Stimulated activated CD8-positive, alpha-beta memory T cell treated with anti-CD3 and anti-CD28 coated beads, Interleukin-12 subunit alpha, Interleukin-12 subunit beta, amount 100 ng/mL, for 24 hours (primary cell): ENCODE measurements around the gene TRAPPC12.
"Not testable (repeated sequence)": the region's sequence is repeated elsewhere in the genome, so short reads cannot be mapped to it uniquely, and the experiment has no call there.

Experiments
- DNase-seq: peaks from one replicate; pipeline ENCODE4 v3.0.0-alpha.2; 2020; ENCODE audit errors: extremely low read depth

The TRAPPC12 gene

DNA sequence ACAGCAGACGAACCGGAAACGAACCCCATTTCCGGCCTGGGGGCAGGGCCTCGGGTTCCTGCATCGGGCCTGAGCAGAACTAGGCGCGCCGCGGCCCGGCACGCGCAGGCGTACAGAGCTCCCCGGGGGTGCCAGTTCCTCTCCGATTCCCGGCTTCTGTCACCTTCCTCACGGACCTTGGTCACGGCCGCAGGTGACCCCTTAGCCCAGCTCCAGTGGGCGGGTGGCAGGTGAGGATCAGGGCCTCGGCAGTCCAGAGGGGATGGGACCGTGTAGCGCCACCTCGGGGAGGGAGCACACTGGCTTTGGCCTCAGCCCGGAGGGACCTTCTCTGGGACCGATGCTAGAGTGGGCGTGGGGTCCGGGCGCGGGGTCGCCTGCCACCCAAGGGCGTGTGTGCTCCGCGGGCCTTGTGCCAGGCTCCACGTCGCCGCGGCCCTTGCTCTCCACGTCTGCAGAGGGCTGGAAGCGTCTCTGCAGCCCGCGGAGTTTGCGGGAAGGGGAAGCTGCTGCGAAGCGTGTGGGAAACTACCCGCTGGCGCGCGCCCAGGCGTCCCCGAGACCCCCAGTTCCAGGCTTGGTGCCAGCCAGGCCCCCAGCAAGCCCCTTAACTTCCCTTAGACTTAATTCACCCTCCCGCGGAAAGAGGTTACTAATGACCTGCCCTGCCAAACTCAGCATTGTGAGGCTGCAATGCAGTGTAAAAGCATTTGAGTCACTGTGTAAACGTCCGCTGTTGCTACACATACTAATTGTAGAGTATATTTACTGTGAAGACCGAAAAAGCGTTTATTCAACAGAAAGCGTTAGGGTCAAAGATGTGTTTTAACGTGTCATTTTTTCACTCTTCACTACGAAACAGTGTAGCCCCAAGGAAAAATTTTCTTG lies at the start of gene TRAPPC12:
TSS of gene TRAPPC12 (plus strand) at position 48 of the 888 bp plus-strand sequence. CDS start 7,930 bp downstream, outside the sequence.
- peak; percentile 86 for DNase-seq

DNA sequence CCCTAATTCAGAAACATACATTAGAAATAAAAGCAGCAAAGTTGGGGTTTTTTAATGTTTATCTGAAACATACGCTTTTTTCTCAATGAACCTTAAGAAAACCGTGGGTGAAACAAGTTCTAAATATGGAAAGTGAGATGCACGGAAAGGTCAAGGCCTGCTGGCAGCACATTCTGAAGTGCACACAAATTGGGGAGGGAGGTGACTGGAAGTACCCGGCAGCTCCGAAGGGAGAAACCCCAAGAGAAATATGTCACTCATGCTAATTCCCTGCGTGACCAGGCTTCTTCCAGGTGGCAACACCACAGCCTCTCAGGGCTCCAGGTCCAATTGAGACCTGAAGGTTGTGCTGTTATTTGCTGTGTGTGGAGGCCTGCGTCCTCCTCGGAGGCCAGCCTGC lies 47.4 kb upstream of the TRAPPC12 start:
- no peak for DNase-seq

DNA sequence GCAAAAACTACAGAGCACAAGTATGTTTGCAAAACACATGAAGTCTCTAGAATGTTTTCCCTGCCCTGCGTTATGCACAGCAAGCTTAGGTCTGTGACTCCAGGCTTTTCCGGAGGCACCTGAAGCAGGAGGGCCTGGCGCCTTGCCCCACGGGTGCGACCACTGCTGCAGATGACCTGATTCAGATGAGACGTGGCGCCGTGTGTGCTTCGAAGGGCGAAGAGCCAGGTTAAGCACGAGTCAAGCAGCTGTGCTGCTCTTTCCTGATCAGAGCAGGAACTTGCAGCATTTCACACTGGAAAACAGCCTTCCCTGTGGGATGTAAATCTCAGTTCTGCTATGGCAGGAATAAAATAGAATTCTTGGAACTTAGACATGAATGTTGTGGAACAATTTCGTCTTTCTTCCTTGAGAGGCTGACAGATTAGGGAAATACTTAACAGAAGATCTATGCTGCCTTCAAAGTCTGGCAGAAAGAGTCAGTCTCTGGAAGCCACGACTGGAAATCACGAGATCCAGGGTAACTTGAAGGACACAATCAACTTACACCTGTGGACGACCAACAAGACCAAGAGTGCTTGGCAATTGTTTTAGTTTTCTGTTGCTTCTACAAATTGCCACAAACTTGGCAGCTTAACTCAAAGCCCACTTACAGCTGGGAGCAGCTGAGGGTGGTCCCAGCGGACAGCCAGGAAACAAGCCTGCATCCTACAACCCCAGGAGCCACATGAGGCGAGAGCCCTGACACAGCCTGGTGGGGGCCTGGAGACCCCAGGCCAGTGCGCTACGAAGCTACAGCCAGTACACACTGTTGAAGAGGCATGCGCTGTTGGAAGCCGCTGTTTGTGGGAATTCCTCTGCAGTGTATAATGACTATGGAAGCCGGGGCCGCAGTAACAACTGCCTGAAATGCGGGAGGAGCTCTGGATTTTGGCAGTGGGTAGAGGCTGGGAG lies 44.8 kb upstream of the TRAPPC12 start:
- DNase-seq, result no peak

DNA sequence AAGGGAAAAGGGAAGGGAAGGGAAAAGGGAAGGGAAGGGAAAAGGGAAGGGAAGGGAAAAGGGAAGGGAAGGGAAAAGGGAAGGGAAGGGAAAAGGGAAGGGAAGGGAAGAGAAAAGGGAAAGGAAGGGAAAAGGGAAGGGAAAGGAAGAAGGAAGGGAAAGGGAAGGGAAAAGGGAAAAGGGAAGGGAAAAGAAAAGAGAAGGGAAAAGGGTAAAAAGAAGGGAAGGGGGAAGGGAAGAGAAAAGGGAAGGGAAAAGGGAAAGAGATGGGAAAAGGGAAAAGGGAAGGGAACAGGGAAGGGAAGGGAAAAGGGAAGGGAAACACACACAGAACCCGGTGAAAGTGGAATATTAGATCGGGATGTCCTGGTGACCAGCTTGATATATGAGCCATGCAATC lies 42.6 kb upstream of the TRAPPC12 start:
- no peak for DNase-seq

DNA sequence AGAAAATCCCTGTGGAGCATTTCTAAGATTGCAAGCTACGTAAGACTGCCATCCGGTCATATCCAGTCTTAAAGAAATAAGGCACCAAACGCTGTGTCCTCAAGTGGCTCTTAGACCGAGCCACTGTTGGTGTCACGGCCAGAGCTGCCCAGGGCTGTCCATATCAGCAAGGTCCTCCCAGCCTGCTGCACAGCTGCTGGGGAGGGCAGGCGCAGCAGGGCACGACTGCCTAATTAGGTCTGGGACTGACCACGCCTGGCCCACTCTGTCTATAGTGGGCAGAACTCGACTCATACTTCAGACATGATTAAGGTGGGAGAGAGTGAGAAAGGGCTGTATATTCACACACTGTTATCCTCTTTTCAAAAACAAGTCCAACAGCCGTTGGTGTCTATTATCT lies 41.2 kb upstream of the TRAPPC12 start:
- DNase-seq, result no peak

DNA sequence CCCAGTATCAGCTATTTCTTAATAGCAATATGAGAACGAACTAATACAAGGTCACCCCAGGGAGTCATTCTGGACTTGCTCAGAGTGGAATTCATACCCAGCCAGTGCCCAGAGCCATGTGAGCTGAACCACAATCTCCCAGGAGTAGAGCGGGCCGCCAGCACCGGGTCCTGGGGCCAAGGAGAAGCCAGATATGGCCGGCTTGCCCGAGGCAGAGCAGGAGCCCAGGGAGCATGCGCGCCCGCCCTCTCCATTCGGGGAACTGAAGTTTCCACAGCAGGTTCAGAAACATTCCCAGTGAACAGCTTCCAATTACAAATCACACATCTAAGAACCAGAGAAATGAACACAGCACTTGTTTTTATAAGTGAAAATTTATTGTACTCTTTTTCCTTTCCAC lies 39.4 kb upstream of the TRAPPC12 start:
- no peak for DNase-seq

DNA sequence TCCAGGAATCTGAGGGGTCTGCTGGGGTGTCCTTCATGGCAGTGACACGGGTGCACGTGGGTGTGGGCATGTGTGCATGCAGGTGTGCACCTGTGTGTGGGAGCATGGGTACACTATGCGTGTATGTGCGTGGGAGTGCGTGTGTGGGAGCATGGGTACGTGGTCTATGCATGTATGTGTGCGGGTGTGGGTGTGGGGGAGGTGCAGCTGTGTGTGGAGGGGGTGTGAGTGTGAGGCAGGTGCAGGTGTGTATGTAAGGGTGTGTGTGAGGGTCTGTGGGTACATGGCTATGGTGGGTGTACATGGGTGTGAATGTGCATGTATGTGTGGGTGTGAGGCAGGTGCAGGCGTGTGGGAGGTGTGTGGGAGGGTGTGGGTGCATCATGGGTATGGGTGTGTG lies 38.2 kb upstream of the TRAPPC12 start:
- DNase-seq, result no peak

DNA sequence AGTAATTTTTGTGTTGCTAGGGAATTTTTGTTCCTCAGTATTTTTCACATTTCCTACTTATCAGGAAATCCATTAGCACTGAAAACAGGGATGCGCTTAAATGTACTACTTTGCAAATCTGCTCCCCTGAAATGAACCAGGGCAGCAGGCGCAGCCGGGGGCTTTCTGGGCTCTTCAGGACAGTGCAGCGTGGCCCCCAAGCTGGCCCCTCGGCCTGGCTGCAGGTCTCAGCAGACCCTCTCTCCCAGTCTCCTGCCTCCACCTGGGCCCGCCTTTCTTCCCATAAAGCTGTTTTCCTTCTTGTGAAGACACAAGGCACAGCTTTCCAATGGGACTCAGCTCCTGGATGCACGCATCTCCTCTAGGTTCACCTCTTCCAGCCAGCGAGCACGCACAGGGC lies 37.2 kb upstream of the TRAPPC12 start:
- no peak for DNase-seq

DNA sequence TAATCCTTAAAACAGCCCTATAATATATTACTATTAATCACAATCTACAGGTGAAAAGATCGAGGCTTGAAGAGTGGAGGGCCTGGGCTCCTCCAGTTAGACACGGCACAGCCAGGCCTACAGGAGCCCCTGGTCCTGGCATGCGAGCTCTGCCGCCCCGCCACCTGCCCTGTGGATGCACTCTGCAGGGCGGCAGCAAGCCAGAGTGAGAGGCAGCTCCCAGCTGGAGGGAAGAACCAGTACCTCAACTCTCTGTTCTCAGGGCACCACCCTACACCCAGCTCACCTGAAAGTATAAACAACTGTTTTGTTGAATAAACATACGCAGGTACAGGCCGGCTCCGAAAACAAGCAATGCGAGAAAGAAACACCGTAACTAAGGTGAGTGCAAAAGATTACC lies 36.5 kb upstream of the TRAPPC12 start:
- no peak for DNase-seq

DNA sequence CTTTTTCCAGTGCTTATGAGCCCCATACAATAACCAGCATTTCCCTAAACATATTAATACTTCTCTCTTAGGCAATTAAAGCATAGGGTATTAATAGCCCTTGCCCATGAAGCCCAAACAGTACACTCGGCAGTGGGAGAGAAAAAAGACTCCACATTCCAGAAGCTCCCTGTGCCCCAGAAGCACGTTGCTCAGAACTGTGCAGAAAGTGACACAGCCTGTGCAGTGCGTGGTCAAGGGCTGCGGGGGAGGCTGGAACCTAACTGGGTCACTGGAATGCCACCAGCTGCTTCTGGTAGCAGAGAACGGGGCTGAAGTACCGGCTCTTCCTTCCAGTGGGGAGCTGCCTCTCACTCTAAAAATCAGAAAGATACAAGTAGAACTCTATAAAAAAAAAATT lies 34.6 kb upstream of the TRAPPC12 start:
- no peak for DNase-seq

DNA sequence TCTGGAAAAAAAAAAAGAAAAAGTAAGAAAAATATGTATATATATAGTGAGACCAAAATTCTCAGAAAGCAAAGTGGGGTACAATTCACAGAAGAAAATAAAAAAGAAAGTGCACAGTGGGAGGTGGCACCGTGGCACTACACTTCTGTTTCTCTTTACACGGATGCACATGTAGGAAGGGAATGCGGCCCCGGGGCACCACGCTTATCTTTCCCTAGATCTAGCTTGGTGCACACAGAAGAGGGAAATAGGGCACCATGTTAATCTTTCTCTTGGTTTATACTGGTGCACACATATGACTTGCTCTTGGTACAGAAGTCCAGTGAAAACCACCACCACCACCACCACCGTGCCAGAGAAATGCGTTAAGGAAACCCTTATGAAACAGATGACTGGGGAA lies 33.9 kb upstream of the TRAPPC12 start:
- DNase-seq, result no peak

DNA sequence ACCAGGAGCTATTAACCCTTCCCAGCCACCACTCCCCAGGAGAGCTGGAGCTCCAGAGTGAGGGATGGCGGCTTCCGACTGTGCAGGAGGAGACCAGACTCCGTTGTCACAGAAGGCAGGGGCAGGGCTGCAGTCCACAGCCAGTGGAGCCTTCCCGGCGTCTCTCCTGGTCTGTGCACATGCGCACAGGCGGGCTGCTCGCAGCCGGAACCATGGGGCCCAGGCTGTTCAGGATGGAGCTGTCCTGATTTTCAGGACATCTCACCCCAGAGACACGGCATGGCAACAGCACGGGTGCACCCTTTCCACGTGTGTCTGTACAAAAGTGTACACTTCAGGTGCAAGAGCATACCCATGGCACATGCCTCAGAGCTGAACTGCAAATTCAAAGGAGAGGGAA lies 30.7 kb upstream of the TRAPPC12 start:
- no peak for DNase-seq

DNA sequence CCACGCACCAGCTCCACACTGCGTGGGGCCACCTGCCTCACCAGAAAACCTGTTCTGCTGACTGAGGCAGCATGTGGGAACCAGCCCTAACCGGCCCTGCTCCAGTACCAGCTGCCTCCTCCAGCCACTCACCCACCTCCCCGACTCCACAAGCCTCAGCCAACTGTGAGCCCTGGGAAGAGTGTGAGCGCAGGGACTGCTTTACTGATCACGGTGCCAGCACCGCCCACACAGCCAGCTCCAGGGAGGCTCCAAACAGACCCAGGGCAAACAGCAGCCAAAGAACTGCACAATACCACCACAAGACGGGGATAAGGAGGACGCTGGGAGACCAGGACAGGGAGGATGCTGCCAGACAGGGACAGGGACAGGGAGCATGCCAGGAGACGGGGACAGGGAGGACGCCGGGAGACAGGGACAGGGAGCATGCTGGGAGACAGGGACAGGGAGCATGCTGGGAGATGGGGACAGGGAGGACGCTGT lies 30.2 kb upstream of the TRAPPC12 start:
- no peak for DNase-seq

DNA sequence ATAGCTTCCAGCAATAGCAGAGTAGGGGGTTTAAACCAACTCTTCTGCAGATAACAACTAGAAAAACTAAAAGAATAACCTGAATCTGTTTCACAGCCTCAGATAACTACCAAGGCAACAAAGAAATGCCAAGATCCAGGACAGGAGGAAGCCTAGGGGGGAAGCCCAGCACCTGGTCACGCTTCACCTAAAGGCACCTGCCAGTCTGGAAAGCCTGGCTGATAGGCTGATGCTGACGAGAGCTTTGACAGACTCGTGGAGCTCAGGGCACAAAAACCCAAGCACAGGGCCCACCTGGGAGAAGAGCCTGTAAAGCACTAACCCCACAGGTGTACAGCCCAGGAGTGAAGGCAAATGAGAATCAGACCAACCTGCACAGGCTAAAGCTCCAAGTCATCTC lies 24.5 kb upstream of the TRAPPC12 start:
- no peak for DNase-seq

DNA sequence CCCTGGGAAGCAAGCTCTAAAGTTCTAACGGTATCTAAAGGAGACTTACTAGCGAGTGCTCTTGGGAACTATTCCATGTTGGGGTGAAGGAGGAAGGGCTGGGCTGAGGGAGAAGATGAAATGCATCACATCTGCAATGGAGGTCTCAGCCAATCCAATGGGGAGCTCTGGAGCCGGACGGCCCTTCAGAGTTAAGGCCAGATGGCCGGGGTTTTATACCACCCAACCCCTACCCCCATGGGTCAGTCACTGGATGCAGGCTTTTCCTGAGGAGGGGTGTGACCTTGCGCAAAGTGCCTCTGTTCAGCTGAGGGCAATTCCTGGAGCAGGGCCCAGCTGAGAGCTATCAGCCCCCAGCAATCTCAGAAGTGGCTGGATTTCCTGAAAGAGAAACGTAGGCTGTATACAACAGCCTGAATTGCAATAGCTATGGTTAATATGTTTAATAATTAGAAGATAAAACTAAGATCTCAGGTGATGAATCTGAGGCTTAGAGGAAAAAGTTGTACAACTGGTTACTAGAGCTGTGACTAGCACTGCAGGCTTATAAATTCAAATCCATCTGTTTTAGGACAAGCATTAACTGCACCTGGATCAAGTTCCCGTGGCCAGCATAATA lies 23.4 kb upstream of the TRAPPC12 start:
- no peak for DNase-seq

DNA sequence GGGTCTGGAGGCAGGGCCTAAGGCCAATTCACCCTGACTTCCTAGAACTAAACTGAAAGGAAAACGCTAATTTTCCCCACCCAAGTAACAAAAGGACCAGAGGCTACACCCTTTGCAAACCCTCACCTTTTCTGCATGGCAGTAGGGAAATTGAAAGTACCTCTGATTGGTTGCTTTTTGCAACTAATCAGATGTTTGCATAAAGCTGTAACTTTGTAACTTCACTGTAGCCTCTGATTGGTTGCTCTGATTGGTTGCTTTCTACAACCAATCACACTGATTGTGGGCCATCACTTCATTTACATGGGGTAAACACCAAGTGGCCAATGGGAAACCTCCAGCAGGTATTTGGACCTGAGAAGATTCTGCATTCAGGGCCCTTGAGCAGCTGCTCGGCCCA lies 22.7 kb upstream of the TRAPPC12 start:
- no peak for DNase-seq

DNA sequence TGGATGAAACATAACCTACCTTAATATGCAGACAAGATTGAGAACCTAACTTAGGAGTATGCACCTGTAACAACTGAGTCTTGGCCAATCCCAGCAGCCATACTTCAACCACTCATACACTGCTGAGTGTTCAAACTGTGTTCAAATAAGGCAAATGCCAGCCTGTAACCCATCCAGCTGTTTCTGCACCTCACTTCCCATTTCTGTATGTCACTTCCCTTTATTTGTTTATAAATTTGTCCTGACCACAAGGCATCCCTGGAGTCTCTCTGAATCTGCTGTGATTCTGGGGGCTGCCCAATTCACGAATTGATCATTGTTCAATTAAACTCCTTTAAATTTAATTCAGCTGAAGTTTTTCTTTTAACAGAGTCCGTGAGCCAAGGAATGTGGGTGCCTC lies 22.0 kb upstream of the TRAPPC12 start:
- DNase-seq, result not testable (repeated sequence)

DNA sequence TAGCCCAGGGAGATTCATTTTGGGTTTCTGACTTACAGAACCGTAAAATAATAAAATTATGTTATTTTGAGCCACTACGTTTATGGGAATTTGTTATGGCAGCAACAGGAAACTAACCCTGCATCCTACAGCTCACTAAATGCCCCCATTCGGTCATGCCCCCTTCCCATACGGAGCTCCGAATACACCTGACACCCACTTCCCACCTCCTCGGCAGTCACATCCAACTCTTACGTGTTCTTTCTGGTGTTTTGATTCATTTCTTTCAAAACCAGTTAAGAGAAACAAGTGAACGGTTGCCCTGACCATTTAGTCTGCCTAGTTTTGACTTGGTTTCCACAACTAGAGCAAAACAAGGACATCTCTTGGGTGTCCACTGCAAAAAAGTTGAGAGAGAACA lies 21.6 kb upstream of the TRAPPC12 start:
- DNase-seq, result no peak

DNA sequence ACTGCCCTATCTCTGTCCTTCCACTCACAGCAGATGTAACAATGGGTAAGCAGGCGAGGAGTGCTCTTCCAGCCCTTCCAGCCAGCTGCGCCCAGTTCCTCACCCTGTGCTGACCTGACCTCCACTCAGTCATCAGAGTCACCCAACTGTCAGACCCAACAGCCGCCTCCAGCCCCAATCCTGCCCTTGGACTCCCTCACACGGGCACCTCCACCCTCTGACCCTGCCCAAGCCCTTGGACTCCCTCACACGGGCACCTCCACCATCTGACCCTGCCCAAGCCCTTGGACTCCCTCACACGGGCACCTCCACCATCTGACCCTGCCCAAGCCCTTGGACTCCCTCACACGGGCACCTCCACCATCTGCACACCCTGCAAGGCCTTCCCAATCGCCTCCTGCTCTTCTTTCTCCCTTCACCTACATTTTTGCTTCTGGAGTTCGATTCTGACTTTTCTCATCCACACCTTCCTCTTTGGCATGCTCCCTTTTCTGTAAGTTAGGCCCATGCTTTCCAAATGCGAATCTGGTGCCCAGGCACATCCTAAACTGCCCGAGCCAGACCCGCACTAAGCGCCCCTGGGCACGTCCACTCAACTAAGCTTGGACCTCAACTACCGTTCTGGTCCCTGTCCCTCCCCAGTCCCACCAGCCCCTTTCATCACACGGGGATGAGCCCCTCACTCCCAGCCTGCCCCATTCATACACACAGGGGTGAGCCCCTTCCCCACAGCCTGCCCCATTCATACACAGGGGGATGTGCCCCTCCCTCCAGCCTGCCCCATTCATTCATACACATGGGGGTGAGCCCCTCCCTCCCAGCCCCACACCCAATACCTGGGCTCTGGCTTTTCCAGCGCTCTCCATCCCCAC lies 17.7 kb upstream of the TRAPPC12 start:
- no peak for DNase-seq

DNA sequence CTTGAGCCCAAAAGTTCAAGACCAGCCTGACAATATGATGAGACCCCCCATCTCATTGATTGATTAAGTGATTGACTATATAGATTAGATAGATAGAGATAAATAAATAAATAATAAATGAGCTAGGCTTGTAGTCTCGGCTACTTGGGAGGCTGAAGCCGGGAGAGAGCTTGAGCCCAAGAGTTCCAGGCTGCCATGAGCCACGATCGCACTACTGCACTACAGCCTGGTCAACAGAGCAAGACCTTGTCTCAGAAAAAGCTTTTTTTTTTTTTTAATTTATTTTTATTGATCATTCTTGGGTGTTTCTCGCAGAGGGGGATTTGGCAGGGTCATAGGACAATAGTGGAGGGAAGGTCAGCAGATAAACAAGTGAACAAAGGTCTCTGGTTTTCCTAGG lies 14.3 kb upstream of the TRAPPC12 start:
- DNase-seq, result no peak

DNA sequence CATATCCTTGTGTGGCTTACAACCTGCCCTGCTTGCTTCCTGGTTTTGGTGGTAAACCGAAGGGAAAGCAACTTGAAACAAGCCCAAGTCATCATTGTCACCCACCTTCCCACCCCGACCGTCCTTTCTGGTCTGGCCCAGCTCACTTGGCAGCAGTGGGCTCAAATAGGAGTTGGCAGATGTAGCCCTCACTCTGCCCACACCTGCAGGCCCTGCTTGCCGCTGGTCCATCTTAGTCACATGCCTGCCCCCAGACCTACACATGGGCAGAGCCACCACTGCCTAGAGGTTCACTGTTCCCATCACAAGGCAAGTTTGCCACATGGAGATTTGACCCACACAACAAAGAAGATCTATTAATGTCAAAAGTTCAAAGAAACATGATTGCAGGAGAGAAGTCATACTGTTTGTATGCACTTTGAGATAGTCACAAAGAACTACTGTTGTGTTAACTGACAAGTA lies 11.2 kb upstream of the TRAPPC12 start:
- DNase-seq, result no peak
